Heart right ventricle (tissue), 16 donors: ENCODE results near the gene LRRN4CL. TPM values are rescaled to one million over a fixed set of nuclear protein-coding genes. Genes with fewer than 3 reads are reported as not detected.

Experiments
- ATAC-seq, 8 donors: fragments of 200-7000 bp; cut with Tn5 transposase; one replicate each; pipeline ENCODE4 v1.9.1; 2020; ENCODE audit warnings: mild to moderate bottlenecking in 8 of 8, moderate library complexity in 8 of 8, moderate number of reproducible peaks in 1 of 8
- DNase-seq, 2 donors: peaks; one replicate each; pipeline ENCODE4 v3.0.0-alpha.2; 2020
- H3K27ac ChIP-seq, 10 donors: fragments of 200-600 bp; sonication (generic) in 2 of 10; one replicate each; pipeline versions ENCODE4 v1.5.0 to v1.8.0; 2020 to 2022; ENCODE audit warnings: mild to moderate bottlenecking in 3 of 10
- H3K27me3 ChIP-seq, 7 donors: fragments of 200-600 bp; one replicate each; pipeline ENCODE4 v1.8.0; 2021 to 2022; ENCODE audit warnings: mild to moderate bottlenecking in 2 of 7
- H3K36me3 ChIP-seq, 9 donors: fragments of 200-600 bp; sonication (generic) in 1 of 9; one replicate each; pipeline versions ENCODE4 v1.5.0 to v1.8.0; 2020 to 2022; ENCODE audit warnings: mild to moderate bottlenecking in 2 of 9
- H3K4me1 ChIP-seq, 9 donors: fragments of 200-600 bp; sonication (generic) in 1 of 9; one replicate each; pipeline versions ENCODE4 v1.5.0 to v1.8.0; 2020 to 2022; ENCODE audit warnings: mild to moderate bottlenecking in 4 of 9
- H3K4me3 ChIP-seq, 10 donors: fragments of 200-600 bp; sonication (generic) in 2 of 10; one replicate each; pipeline versions ENCODE4 v1.5.0 to v1.8.0; 2020 to 2022; ENCODE audit warnings: mild to moderate bottlenecking in 7 of 10, moderate library complexity in 2 of 10
- H3K9me3 ChIP-seq, 11 donors: fragments of 200-600 bp in 10 of 11; sonication (generic) in 2 of 11; one replicate each; pipeline versions ENCODE4 v1.5.0 to v1.8.0; 2013 to 2022; ENCODE audit warnings: mild to moderate bottlenecking in 2 of 11, control low read depth in 1 of 11, moderate library complexity in 1 of 11
- WGBS, 2 donors: extraction: QIAGEN DNeasy Blood & Tissue Kit; methylation state at CpG; one replicate each; pipeline ENCODE4 v1.1.7; 2013; ENCODE audit warnings: inconsistent platforms in 1 of 2; 5-methylcytosine and 5-hydroxymethylcytosine counted together
- intact Hi-C, 10 donors: fragments of 100-400 bp; cut with DNase I; formaldehyde crosslinking; loops; one replicate each; pipeline versions ENCODE4 v1.11.1 to v1.14.2; 2022
- polyA plus RNA-seq, 2 donors: library from polyadenylated mRNA; stranded (reverse); fragments of 200-250 nt; gene quantifications; one replicate each; pipeline ENCODE4 v1.2.3, GENCODE V29; 2013
- total RNA-seq, 10 donors: library from RNA; stranded (reverse); fragmentation: NEBNext Ultra II Directional in 3 of 10; extraction: Animal tissue kit (Norgen Biotek cat#: 25700) in 3 of 10; gene quantifications; one replicate each; pipeline versions ENCODE4 v1.2.1 to v1.2.4, GENCODE V29; 2021 to 2023
- TF ChIP-seq, protein P1 (sequence below), 9 donors: fragments of 200-600 bp; sonication (generic) in 2 of 9; IDR thresholded peaks; one replicate each; pipeline versions ENCODE4 v1.5.0 to v1.8.0; 2021 to 2022; ENCODE audit warnings: antibody characterized with exemption in 9 of 9, mild to moderate bottlenecking in 5 of 9, moderate library complexity in 1 of 9
- donor health status: Arrhythmogenic right ventricular cardiomyopathy.
- donor health status: ischemic (EF 13 %, LVEDD 7.1; RV severe dilation, severe dysfunction).
- donor health status: healthy with polysubstance abuse.
- donor health status: DM: no; HTN: yes; CAD: no.
- donor health status: DM: no; HTN: no; CAD: no.
- donor health status: ischemic (EF 25% LVEDD 6.9; RV normal size, moderate dysfunction).
- donor health status: ischemic (EF 25% LVEDD 5.7; RV mildly dilated, moderate dysfunction).
- donor health status: healthy.
- donor health status: DM: yes; HTN: yes; CAD: no.
- donor health status: Ischemic cardiomyopathy.
- donor health status: ischemic (EF 35%, LVEDD 5.7; RV mildly dilated, moderate dysfunction).
- donor health status: nonischemic (EF 11% LVEDD 7.7; RV severe dilation, severe dysfunction).
- donor health status: DM: yes; HTN: yes; CAD: no.
- donor health status: PGD.
- donor health status: ischemic (EF 29% LVEDD 5.4; RV normal size, mild dysfunction).
- donor health status: nonischemic (EF 23%, LVEDD 6.1; RV moderate dilation, normal function).

LRRN4CL gene
- total and polyA plus RNA-seq, 12 donors: 1.9 to 9.5 (median 2.6) TPM

DNA sequence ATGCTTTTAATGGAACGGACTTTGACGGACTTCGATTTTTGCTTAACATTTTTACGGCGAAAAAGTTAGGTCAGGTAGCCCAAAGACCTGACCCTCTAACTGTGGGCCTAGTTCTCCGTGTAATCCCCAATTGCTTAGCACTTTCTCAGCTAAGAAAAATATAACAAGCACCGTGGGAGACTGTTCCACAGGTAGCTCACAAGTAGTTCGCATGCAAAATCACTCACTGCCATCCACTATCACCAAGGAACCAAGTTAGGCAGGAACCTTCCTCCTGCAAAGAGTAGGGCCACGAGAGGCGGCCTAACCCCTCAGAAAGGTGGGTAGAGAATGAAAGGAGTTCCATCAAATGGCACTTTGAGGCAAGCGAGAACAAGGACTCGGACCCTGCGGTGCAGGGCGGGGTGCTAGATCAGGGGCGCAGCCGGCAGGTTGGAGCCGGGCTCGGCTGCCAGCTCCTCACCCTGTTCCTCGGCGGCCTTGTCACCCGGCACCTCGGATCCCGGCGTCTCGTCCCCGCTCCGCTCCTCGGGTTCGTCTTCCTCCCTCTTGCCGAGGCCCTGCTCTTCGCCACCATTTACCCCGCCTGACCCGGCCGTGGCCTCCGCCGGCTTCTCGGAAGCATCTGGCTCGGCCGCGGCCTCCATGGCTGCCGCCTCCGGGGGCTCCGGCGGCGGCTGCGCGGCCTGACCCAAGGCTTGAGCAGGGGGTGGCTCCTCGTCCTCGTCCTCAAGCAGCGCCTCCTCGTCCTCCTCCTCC, 37.0 kb upstream of the LRRN4CL start:
- no peaks in the 10 kb centered on the region for H3K9me3 ChIP-seq
- intact Hi-C loops: loop anchor here in 4 of 10 donors (2.0 to 5.0 kb wide), 4 partner anchors 18 to 116 kb away; partner anchors contain the start of genes TAF6L (in 2 of the 4) and NXF1 (in 1 of the 4)
- TF ChIP-seq, protein P1, sequence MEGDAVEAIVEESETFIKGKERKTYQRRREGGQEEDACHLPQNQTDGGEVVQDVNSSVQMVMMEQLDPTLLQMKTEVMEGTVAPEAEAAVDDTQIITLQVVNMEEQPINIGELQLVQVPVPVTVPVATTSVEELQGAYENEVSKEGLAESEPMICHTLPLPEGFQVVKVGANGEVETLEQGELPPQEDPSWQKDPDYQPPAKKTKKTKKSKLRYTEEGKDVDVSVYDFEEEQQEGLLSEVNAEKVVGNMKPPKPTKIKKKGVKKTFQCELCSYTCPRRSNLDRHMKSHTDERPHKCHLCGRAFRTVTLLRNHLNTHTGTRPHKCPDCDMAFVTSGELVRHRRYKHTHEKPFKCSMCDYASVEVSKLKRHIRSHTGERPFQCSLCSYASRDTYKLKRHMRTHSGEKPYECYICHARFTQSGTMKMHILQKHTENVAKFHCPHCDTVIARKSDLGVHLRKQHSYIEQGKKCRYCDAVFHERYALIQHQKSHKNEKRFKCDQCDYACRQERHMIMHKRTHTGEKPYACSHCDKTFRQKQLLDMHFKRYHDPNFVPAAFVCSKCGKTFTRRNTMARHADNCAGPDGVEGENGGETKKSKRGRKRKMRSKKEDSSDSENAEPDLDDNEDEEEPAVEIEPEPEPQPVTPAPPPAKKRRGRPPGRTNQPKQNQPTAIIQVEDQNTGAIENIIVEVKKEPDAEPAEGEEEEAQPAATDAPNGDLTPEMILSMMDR (IDR thresholded peaks at IDR 0.05): no peak
- H3K27me3 ChIP-seq: no peaks in the 10 kb centered on the region
- ATAC-seq (peak in 1 of 8 donors; percentile 3), DNase-seq (no peak)
- peak overlapping the region; percentile 87 to 99 (median 93) for H3K27ac ChIP-seq
- H3K4me3 ChIP-seq: peak overlapping the region; percentile 63 to 98 (median 89)
- 1% methylated on average over 49 to 51 of the region's 51 CpGs for WGBS, 2 donors
- H3K36me3 ChIP-seq: peaks cover 0 to 52% (median 29%) of the 10 kb centered on the region in 9 donors
- peaks cover 12 to 67% (median 49%) of the 10 kb centered on the region in 9 donors for H3K4me1 ChIP-seq

DNA sequence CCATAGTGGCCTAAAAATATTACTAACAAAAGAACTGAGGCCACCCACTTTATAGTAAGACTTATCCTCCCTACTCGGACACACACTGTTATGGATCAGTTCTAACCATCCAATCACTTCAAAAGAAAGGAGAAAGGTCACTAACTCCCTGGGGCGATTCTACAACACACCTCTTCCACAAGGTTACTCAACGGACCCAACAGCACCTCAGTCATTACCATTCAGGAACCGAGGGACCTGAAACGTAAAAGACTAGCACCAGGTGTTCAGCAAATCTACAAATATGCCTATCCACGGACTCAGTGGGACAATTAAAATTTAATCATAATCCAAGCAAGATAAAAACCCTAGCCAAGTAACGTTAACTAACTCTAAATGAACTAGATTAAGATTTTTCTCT, 36.3 kb upstream of the LRRN4CL start:
- intact Hi-C loops: loop anchor here in 4 of 10 donors (2.0 to 5.0 kb wide), 4 partner anchors 17 to 117 kb away; partner anchors contain the start of genes TAF6L (in 2 of the 4) and NXF1 (in 1 of the 4)

DNA sequence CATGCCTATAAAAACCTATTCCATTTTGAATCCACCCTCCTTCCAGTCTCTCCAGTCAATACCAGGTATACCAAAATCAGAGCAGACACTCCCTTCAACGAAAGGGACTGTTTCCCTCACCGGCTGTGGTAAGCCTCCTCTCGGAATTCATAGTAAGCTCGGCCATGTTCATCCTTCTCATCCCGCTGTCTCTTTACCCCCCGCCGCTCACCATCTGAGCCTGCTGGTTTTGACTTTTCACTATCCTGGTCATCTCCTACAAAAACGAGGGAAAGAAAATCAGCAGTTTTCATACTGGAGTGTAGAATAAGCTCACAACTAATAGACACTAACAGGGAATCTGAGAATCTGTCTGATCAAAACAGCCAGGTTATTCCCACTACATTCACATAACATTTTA, 34.8 kb upstream of the LRRN4CL start:
- peak overlapping the region in 7 of 10 donors; percentile 67 to 98 (median 92) for H3K4me3 ChIP-seq
- peaks cover 3 to 53% (median 30%) of the 10 kb centered on the region in 9 donors for H3K4me1 ChIP-seq
- intact Hi-C loops: no loop called here

More for the DNA sequence above, 36.3 kb upstream of the LRRN4CL start:
- Histone ChIP-seq H3K36me3 (peaks cover 0 to 52% (median 36%) of the 10 kb centered on the region in 9 donors), H3K9me3 (no peaks in the 10 kb centered on the region), H3K27me3 (no peaks in the 10 kb centered on the region), H3K4me1 (peaks cover 11 to 65% (median 42%) of the 10 kb centered on the region in 9 donors), H3K4me3 (peak overlapping the region; percentile 63 to 98 (median 89)), H3K27ac (peak overlapping the region in 8 of 10 donors; percentile 87 to 99 (median 93))
- 0 to 3% methylated on average over 7 of the region's 7 CpGs for WGBS, 2 donors
- no peak for ATAC-seq
- no peak for DNase-seq
- TF ChIP-seq, protein P1 (IDR thresholded peaks at IDR 0.05): no peak

DNA sequence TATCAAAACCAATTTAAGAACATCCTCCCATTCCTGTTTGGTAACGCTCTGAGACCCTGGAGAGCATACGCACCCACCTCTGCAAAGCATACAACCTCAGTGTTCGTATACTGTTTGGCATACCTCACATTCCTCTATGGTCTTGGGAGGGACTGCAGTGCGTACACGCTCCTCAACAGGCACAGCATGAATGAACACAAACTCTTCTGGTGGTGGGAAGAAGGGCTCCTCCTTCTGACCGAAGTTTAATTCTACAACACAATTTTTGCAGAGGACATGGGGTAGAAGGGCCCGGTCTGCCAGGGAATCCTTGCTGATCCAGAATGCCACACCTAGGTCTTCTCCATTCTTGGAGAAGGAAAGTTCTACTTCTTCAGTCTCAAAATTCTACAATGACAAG, 32.7 kb upstream of the LRRN4CL start:
- TF ChIP-seq, protein P1 (IDR thresholded peaks at IDR 0.05): peak in 1 of 9 donors; percentile 10
- intact Hi-C loops: no loop called here
- Histone ChIP-seq H3K9me3 (no peaks in the 10 kb centered on the region), H3K27me3 (no peaks in the 10 kb centered on the region), H3K4me1 (peaks cover 3 to 58% (median 30%) of the 10 kb centered on the region in 9 donors), H3K4me3 (no peak overlapping the region), H3K36me3 (peaks cover 9 to 80% (median 73%) of the 10 kb centered on the region in 9 donors), H3K27ac (no peak overlapping the region)
- DNase-seq (no peak), ATAC-seq (no peak)
- 48 to 61% methylated on average over 7 of the region's 7 CpGs for WGBS, 2 donors

More for the DNA sequence above, 34.8 kb upstream of the LRRN4CL start:
- TF ChIP-seq, protein P1 (IDR thresholded peaks at IDR 0.05): no peak
- ATAC-seq (no peak), DNase-seq (no peak)
- Histone ChIP-seq H3K27ac (peak overlapping the region in 2 of 10 donors; percentile 93 to 99), H3K36me3 (peaks cover 5 to 58% (median 51%) of the 10 kb centered on the region in 9 donors), H3K27me3 (no peaks in the 10 kb centered on the region), H3K9me3 (no peaks in the 10 kb centered on the region)
- 38 to 40% methylated on average over 8 of the region's 8 CpGs for WGBS, 2 donors
